ENCODE measurements around the gene LINGO3. TPM values are rescaled to one million over a fixed set of nuclear protein-coding genes. Genes with fewer than 3 reads are reported as not detected.

The LINGO3 gene, protein sequence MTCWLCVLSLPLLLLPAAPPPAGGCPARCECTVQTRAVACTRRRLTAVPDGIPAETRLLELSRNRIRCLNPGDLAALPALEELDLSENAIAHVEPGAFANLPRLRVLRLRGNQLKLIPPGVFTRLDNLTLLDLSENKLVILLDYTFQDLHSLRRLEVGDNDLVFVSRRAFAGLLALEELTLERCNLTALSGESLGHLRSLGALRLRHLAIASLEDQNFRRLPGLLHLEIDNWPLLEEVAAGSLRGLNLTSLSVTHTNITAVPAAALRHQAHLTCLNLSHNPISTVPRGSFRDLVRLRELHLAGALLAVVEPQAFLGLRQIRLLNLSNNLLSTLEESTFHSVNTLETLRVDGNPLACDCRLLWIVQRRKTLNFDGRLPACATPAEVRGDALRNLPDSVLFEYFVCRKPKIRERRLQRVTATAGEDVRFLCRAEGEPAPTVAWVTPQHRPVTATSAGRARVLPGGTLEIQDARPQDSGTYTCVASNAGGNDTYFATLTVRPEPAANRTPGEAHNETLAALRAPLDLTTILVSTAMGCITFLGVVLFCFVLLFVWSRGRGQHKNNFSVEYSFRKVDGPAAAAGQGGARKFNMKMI
- not detected in 2 replicates for total RNA-seq

DNA sequence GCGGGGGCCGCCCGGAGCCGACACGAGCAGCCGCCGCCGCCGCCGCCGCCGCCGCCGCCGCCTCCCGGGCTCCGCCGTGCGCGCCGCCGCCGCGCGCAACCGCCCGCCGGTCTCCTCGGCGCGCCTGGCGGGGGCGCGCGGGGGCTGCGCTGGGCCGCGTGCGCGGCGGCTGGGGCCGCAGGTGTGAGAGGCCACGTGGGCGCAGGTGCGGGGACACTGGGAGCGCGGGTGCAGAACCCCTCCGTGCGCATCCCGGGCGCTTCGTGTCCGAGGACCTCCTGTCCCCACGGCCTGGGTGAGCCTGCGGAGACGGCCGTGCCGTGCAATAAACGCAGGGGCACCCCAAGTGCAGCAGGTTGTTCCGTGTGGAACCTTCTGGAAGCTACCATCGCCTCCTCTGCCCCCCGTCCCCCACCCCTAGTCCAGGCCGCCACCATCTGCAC, at the start of gene LINGO3:
LINGO3 (minus strand) TSS at position 41 of the 443 bp plus-strand sequence. CDS start 16,378 bp downstream, outside the sequence.

GRCh38 chr19:2328401-2329148, 20.6 kb upstream of the LINGO3 start, which contains the start of the genes LSM7 and SPPL2B:
Gene LSM7 (minus strand): TSS chr19:2328586. CDS start chr19:2328566, 20 bp downstream.
Gene SPPL2B (plus strand): TSS chr19:2328684. CDS start chr19:2328710, 26 bp downstream.

DNA sequence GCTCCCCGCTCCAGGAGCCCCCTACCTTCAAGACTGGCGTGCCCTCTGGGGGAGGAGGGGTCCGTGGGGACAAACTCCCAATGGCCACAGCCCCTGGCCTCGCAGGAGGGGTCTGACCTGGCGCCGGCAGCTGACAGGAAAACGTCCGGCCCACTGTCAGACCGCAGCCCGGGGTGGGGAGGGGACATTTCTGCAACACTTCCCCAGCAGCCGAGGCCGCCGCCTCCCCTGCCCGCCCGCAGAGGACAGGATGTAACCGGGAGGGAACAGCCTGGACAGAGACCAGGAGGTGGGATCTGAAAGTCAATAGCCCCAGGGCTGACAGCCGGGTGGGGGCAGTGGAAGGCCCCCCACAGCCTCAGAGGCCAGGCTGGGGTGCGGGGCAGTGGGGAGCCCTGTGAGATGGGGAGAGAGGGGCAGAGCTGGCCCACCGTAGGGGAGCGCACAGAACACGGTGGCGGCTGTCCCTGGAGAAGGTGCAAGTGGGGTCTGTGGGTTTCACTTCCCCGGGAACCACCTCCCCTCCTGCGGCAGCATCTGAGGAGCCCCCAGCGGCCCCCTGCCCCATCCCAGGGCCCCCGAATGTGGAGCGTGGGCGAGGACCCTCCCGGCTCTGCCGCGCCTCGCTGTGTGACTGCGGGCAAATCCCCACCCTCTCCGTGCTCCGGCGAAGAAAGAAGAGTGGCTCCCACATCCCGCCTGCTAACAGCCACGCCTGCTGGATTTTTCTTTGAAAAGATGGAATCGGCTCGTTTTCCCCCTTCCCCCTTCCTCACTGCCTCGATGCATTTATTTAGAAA, 25.7 kb downstream of the LINGO3 start, which contains the start of gene PEAK3:
PEAK3 (minus strand) TSS at position 114 of the 800 bp plus-strand sequence. CDS start 1,244 bp downstream, outside the sequence.

Other genes with a start within 250 kb of the LINGO3 start
- gene MOB3A, start 211.8 kb downstream of the LINGO3 start, total RNA-seq, result 13.0 and 17.0 TPM in 2 replicates
- under 0.01 TPM in 1 of 2 replicates, not detected in the other for gene IZUMO4, start 211.2 kb downstream of the LINGO3 start, total RNA-seq
- 67.9 and 86.1 TPM in 2 replicates for gene AP3D1, start 156.6 kb downstream of the LINGO3 start, total RNA-seq
- 4.0 and 4.5 TPM in 2 replicates for gene DOT1L, start 144.2 kb downstream of the LINGO3 start, total RNA-seq
- 59.8 and 63.5 TPM in 2 replicates for gene PLEKHJ1, start 71.8 kb downstream of the LINGO3 start, total RNA-seq
- gene SF3A2, start 71.3 kb downstream of the LINGO3 start, total RNA-seq, result 24.9 and 39.0 TPM in 2 replicates
- gene AMH, start 58.8 kb downstream of the LINGO3 start, total RNA-seq, result 0.76 and 0.97 TPM in 2 replicates
- gene JSRP1, start 51.7 kb downstream of the LINGO3 start, total RNA-seq, result not detected in 2 replicates
- gene PEAK3, start 26.0 kb downstream of the LINGO3 start, total RNA-seq, result not detected in 2 replicates
- gene LSM7, start 20.4 kb upstream of the LINGO3 start, total RNA-seq, result 163 and 319 TPM in 2 replicates
- 22.7 and 26.3 TPM in 2 replicates for gene SPPL2B, start 20.5 kb upstream of the LINGO3 start, total RNA-seq
- not detected in 2 replicates for gene TMPRSS9, start 52.1 kb upstream of the LINGO3 start, total RNA-seq
- gene TIMM13, start 119.4 kb upstream of the LINGO3 start, total RNA-seq, result 44.2 and 55.5 TPM in 2 replicates
- 108 and 131 TPM in 2 replicates for gene LMNB2, start 148.8 kb upstream of the LINGO3 start, total RNA-seq
- gene GADD45B, start 168.0 kb upstream of the LINGO3 start, total RNA-seq, result 27.3 and 32.2 TPM in 2 replicates